Gastroesophageal sphincter (tissue), 4 donors: ENCODE measurements around the gene C10orf120. TPM values are rescaled to one million over a fixed set of nuclear protein-coding genes. Genes with fewer than 3 reads are reported as not detected.

Experiments used
- ATAC-seq: fragments of 150-250 bp; one replicate; pipeline ENCODE4 v1.9.1; 2016; ENCODE audit warnings: mild to moderate bottlenecking, moderate library complexity
- H3K27ac ChIP-seq, 4 donors: fragments of 200-600 bp; sonication (generic) in 3 of 4; 1 replicate in 3 of 4; 2 replicates in 1 of 4; pipeline ENCODE4 v1.5.1; 2016 to 2019
- H3K27me3 ChIP-seq: fragments of 200-600 bp; sonication (generic); one replicate; pipeline ENCODE4 v1.5.1; 2019
- H3K36me3 ChIP-seq, 2 donors: fragments of 200-600 bp; sonication (generic); one replicate each; pipeline ENCODE4 v1.5.1; 2019; ENCODE audit warnings: control low read depth in 1 of 2
- H3K4me1 ChIP-seq, 3 donors: fragments of 200-600 bp; sonication (generic); 1 replicate in 2 of 3; 2 replicates in 1 of 3; pipeline ENCODE4 v1.5.1; 2016 to 2019; ENCODE audit warnings: control low read depth in 2 of 3
- H3K4me3 ChIP-seq, 2 donors: fragments of 200-600 bp; sonication (generic); one replicate each; pipeline ENCODE4 v1.5.1; 2019; ENCODE audit warnings: mild to moderate bottlenecking in 1 of 2, moderate library complexity in 1 of 2
- H3K9me3 ChIP-seq, 3 donors: fragments of 200-600 bp; sonication (generic); one replicate each; pipeline ENCODE4 v1.5.1; 2017 to 2019; ENCODE audit warnings: control low read depth in 2 of 3
- CTCF ChIP-seq, 4 experiments: fragments of 200-600 bp in 2 of 4; fragments of 450-650 bp in 2 of 4; sonication (generic) in 1 of 4; IDR thresholded peaks; one replicate each; pipeline ENCODE4 v1.5.1; 2017 to 2019; ENCODE audit warnings: antibody characterized with exemption in 4 of 4, mild to moderate bottlenecking in 2 of 4, moderate library complexity in 2 of 4
- EP300 ChIP-seq: sonication (generic); formaldehyde crosslinking; IDR thresholded peaks from one replicate; pipeline ENCODE4 v1.6.1; 2017; ENCODE audit warnings: antibody characterized with exemption, mild to moderate bottlenecking
- POLR2A ChIP-seq, 2 donors: fragments of 450-650 bp; IDR thresholded peaks; one replicate each; pipeline ENCODE4 v1.6.1; 2017; ENCODE audit warnings: antibody characterized with exemption in 2 of 2, mild to moderate bottlenecking in 2 of 2, moderate library complexity in 1 of 2
- POLR2AphosphoS5 ChIP-seq: sonication (generic); formaldehyde crosslinking; IDR thresholded peaks from one replicate; pipeline ENCODE4 v1.6.1; 2017; ENCODE audit warnings: antibody characterized with exemption
- WGBS, 2 donors: methylation state at CpG; one replicate each; pipeline ENCODE4 v1.1.5; 2018; ENCODE audit warnings: low coverage in 1 of 2; 5-methylcytosine and 5-hydroxymethylcytosine counted together
- total RNA-seq, 4 donors: library from RNA; depleted of rRNA; stranded (reverse); fragments of >200 nt; gene quantifications; one replicate each; pipeline ENCODE4 v1.1.0, GENCODE V29; 2016

C10orf120 gene
- total RNA-seq, 4 donors from 2014 or later: not detected

- H3K27ac ChIP-seq: no peak overlapping the region
- no peak for TF ChIP-seq CTCF (IDR thresholded peaks at IDR 0.05)
- no peak for TF ChIP-seq EP300
- no peak for TF ChIP-seq POLR2AphosphoS5
- TF ChIP-seq POLR2A (IDR thresholded peaks at IDR 0.05): no peak
- no peaks in the 10 kb centered on the region for H3K9me3 ChIP-seq
- peaks cover 46% of the 10 kb centered on the region for H3K27me3 ChIP-seq
- H3K36me3 ChIP-seq: no peaks in the 10 kb centered on the region
- ATAC-seq: no peak
- 51 to 77% methylated on average over 2 of the region's 2 CpGs for WGBS, 2 donors
- H3K4me3 ChIP-seq: no peak overlapping the region
- no peaks in the 10 kb centered on the region for H3K4me1 ChIP-seq
Observed at GRCh38 chr10:122716025-122716424, 16.4 kb upstream of the C10orf120 start.

- Histone ChIP-seq H3K27me3 (peaks cover 51% of the 10 kb centered on the region), H3K4me1 (no peaks in the 10 kb centered on the region), H3K4me3 (no peak overlapping the region), H3K27ac (no peak overlapping the region), H3K36me3 (no peaks in the 10 kb centered on the region), H3K9me3 (no peaks in the 10 kb centered on the region)
- TF ChIP-seq POLR2AphosphoS5: no peak
- no peak for TF ChIP-seq POLR2A (IDR thresholded peaks at IDR 0.05)
- no peak for TF ChIP-seq CTCF (IDR thresholded peaks at IDR 0.05)
- TF ChIP-seq EP300: no peak
- ATAC-seq: no peak
- 45 to 64% methylated on average over 5 to 8 of the region's 9 CpGs for WGBS, 2 donors
Observed at GRCh38 chr10:122715576-122715975, 15.9 kb upstream of the C10orf120 start.

GRCh38 chr10:122713091-122713885 is 13.6 kb upstream of the C10orf120 start:
- Histone ChIP-seq H3K27me3 (peaks cover 44% of the 10 kb centered on the region), H3K4me3 (no peak overlapping the region), H3K4me1 (no peaks in the 10 kb centered on the region), H3K36me3 (no peaks in the 10 kb centered on the region), H3K9me3 (no peaks in the 10 kb centered on the region), H3K27ac (no peak overlapping the region)
- no peak for ATAC-seq
- WGBS, 2 donors: 61 to 65% methylated on average over 6 to 7 of the region's 7 CpGs
- no peak for TF ChIP-seq CTCF (IDR thresholded peaks at IDR 0.05)
- TF ChIP-seq EP300: no peak
- no peak for TF ChIP-seq POLR2A (IDR thresholded peaks at IDR 0.05)

GRCh38 chr10:122710576-122710975 is 10.9 kb upstream of the C10orf120 start:
- no peaks in the 10 kb centered on the region for H3K9me3 ChIP-seq
- no peak overlapping the region for H3K4me3 ChIP-seq
- H3K4me1 ChIP-seq: no peaks in the 10 kb centered on the region
- H3K27me3 ChIP-seq: peaks cover 42% of the 10 kb centered on the region
- TF ChIP-seq CTCF (IDR thresholded peaks at IDR 0.05) (no peak), POLR2AphosphoS5 (no peak), POLR2A (IDR thresholded peaks at IDR 0.05) (no peak), EP300 (no peak)
- no peak overlapping the region for H3K27ac ChIP-seq
- no peak for ATAC-seq
- H3K36me3 ChIP-seq: no peaks in the 10 kb centered on the region
- WGBS, 2 donors: 83% methylated on average over 1 of the region's 1 CpG; no CpG with 5 or more reads in 1 of the 2 donors

- TF ChIP-seq POLR2AphosphoS5: no peak
- TF ChIP-seq CTCF (IDR thresholded peaks at IDR 0.05): no peak
- no peak for TF ChIP-seq POLR2A (IDR thresholded peaks at IDR 0.05)
- no peak for TF ChIP-seq EP300
- Histone ChIP-seq H3K27me3 (peaks cover 36% of the 10 kb centered on the region), H3K9me3 (no peaks in the 10 kb centered on the region), H3K36me3 (no peaks in the 10 kb centered on the region), H3K27ac (no peak overlapping the region), H3K4me1 (no peaks in the 10 kb centered on the region), H3K4me3 (no peak overlapping the region)
- no peak for ATAC-seq
- 44 to 80% methylated on average over 3 to 4 of the region's 4 CpGs for WGBS, 2 donors
Observed at GRCh38 chr10:122709971-122710370, 10.3 kb upstream of the C10orf120 start.
